T-helper 2 cell treated with Interferon-gamma antibody and Interleukin-4, amounts not matched to agents 100 ng/mL and 5 ng/mL, for 36 hours (primary cell): Measurements from ENCODE around the gene LRRC41. TPM values are rescaled to one million over a fixed set of nuclear protein-coding genes. Genes with fewer than 3 reads are reported as not detected.
"Not testable (repeated sequence)": the region's sequence is repeated elsewhere in the genome, so short reads cannot be mapped to it uniquely, and the experiment has no call there.

Experiments used
- intact Hi-C: fragments of 100-400 bp; cut with micrococcal nuclease; formaldehyde crosslinking; loops from one replicate; pipeline ENCODE4 v1.15.1; 2023
- total RNA-seq: library from RNA; stranded (reverse); gene quantifications from 2 replicates; pipeline ENCODE4 v1.2.3, GENCODE V29; 2022

LRRC41 gene
- total RNA-seq, 1 donor from 2014 or later = 46.2 TPM

DNA sequence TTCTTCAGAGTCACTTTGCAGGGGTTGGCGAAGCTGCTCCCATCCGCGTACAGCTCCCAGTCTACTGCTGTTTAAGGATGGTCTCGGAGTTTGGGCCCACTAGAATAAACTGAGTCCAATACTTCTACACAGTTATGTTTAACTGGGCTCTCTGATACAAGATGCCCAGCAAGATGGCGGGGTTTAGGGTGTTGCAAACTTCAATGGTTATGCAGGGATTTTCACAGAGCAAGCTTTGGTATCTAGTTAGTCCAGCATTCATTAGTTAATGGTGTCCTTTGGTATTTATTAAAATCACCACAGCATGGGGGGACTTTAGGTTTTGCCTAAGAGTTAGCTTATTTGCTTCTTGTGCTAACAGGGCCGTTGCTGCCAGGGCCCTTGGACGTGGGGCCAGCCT is 24.8 kb upstream of the LRRC41 start:
- intact Hi-C loops = not testable (repeated sequence)

DNA sequence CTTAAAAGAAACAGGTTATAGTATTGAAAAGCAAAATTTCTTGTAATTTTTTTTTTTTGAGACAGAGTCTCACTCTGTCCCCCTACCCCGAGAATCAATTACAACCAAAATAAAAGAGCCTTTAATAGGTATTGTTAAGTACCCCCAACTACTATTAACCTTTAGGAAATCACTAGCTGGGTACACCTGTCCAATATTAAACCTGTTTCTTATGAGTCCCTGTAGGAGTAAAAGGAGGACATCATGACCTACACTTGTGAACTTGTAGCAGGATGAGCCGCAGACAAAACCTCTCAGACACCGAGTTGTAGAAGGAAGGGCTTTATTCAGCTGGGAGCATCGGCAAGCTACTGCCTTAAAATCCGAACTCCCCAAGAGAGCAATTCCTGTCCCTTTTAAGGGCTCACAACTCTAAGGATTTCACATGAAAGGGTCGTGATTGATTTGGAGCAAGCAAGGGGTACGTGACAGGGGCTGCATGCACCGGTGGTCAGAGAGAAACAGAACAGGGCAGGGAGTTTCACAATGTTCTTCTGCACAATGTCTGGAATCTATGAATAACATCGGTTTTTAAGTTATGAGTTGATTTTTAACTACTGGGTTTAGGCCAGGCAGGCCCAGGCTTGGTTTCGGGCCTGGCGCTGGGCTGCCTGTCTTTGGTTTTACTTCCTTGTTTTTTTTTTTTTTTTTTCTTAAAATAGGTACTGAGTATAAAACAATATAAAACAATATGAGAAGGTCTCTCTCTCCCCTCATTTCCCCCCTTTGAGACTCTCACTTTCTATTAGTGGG is 22.1 kb upstream of the LRRC41 start:
- intact Hi-C loops = not testable (repeated sequence)

DNA sequence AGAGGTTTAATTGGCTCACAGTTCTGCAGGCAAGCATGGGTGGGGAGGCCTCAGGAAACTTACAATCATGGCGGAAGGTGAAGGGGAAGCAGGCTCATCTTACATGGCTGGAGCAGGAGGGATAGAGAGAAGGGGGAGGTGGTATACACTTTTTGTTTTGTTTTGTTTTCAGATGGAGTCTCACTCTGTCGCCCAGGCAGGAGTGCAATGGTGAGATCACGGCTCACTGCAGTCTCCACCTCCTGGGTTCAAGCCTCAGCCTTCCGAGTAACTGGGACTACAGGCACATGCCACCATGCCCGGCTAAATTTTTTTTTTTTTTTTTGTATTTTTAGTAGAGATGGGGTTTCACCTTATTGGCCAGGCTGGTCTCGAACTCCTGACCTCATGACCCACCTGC is 18.8 kb upstream of the LRRC41 start:
- intact Hi-C loops = not testable (repeated sequence)

DNA sequence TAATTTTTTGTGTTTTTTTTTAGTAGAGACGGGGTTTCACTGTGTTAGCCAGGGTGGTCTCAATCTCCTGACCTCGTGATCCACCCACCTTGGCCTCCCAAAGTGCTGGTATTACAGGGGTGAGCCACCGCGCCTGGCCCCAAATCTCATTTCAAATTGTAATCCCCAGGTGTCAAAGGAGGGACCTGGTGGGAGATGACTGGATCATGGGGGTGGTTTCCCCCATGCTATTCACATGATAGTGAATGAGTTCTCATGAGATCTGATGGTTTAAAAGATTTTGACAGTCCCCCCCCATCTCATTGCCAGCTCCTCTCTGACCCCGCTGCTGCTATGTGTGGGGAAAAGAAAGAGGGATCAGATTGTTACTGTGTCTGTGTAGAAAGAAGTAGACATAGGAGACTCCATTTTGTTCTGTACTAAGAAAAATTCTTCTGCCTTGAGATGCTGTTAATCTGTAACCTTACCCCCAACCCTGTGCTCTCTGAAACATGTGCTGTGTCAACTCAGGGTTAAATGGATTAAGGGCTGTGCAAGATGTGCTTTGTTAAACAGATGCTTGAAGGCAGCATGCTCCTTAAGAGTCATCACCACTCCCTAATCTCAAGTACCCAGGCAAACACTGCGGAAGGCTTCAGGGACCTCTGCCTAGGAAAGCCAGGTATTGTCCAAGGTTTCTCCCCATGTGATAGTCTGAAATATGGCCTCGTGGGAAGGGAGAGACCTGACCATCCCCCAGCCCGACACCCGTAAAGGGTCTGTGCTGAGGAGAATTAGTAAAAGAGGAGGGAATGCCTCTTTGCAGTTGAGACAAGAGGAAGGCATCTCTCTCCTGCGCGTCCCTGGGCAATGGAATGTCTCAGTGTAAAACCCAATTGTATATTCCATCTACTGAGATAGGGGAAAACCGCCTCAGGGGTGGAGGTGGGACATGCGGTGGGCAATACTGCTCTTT is 16.8 kb upstream of the LRRC41 start:
- intact Hi-C loops = not testable (repeated sequence)

DNA sequence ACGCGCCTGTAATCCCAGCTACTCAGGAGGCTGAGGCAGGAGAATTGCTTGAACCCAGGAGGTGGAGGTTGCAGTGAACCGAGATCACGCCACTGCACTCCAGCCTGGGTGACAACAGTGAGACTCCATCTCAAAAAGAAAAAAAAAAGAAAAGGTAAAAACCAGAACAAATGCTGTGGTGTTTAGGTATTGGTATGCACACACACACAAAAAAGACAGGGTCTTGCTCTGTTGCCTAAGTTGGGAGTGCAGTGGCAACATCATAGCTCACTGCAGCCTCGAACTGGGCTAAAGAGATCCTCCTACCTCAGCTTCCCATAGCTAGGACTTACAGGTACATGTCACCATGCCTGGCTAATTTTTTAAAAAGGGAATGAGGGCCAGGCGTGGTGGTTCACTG is 15.9 kb upstream of the LRRC41 start:
- intact Hi-C loops = not testable (repeated sequence)

DNA sequence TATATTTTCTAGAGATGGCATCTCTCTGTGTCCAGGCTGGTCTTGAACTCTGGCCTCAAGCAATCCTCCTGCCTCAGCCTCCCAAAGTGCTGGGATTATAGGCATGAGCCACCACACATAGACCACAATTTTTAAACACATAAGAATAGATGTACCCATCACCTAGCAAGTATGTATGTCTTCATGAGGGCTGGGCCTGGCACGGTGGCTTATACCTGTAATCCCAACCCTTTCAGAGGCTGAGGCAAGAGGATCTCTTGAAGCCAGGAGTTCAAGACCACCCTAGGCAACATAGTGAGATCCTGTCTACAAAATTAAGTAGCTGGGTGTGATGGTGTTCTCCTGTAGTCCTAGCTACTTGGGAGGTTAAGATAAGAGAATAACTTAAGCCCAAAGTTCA is 13.9 kb upstream of the LRRC41 start:
- intact Hi-C loops = no loop called here

DNA sequence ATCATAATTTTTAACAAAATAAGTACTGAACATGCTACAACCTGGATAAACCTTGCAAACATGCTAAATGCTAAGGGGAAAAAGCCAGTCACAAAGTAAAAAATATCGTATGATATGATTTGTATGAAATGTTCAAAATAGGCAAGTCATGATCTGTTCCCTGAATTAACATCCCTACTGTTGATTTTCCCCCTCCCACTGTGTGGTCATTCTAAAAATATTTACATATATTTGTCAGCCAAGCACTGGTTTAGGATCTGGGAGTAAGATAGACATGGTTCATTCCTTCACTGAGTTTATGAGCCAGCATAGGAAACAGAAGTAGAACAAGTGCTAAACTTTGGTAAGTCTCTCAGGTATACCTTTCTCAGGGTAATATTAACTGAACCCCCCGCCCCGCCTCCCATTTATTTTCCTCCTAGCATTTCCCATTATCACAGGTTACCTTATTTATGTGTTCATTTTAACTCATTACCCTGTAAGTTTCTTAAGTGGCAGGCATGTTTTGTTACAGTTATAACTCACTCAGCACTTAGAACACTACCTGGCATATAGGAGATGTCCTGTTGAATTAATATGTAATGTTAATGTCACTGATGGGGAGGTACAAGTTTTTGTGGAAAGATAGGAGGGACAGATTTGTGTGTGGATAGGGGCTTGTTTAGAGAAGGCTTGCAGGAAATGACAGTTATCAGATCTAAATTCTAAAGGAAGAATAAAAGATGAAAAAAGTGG is 12.4 kb upstream of the LRRC41 start:
- intact Hi-C loops = no loop called here

DNA sequence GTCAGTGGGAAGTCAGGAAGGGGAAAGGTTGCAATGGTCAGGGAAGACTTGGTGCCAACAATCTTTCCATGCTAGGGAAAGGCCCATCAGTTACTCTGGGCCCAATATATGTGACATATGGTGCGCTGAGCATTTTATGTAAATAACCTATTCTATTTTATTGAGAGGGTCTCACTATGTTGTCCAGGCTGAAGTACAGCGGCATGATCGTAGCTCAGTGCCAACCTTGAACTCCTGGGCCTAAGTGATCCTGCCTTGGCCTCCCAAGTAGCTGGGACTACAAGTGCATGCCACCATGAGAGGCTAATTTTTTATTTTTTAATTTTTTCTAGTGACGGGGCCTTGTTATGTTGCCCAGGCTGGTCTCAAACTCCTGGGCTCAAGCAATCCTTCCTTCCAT is 6.9 kb upstream of the LRRC41 start:
- intact Hi-C loops = no loop called here

DNA sequence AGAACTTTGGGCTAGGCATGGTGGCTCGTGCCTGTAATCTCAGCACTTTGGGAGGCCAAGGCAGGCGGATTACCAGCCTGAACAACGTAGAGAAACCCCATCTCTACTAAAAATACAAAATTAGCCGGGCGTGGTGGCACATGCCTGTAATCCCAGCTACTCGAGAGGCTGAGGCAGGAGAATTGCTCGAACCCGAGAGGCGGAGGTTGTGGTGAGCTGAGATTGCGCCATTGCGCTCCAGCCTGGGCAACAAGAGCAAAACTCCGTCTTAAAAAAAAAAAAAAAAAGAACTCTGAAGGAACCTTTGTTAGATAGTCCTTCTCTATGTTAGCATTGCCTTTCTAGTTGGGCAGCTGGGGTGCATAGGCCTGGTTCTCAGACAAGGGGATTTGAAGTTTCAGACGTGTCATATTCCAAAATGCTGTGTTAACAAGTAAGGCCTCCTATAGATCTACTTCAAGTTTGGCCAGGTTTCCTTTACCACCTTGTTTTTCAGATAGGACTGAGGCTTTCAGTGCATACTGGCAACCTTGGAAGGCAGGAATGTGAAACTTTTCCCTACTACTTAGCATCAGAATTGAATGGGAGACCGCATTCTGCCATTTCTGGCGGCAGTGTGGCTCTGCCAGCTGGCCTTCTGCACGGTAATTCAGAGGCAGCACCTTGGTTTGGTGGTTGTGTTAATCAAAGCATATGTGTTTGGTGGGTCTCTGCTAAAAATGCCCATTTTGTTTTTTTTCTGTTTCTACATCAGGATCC is 6.2 kb upstream of the LRRC41 start:
- intact Hi-C loops = loop anchor here (10.0 kb wide), 1 partner anchor 725 kb away; the partner anchor contains the start of gene NASP

DNA sequence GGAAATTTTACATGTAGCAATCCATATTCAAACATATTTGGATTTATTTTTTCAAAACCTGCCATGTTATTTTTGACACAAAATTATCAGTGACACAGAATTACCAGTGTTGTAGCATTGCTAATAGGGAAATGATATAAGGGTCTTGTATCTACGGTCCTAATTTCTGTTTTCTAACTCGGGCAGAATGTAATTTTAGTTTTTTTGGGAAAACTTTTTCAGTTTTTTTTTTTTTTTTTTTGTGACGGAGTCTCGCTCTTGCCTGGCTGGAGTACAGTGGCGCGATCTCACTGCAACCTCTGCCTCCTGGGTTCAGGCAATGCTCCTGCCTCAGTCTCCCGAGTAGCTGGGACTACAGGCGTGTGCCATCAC is 2.7 kb upstream of the LRRC41 start:
- intact Hi-C loops = loop anchor here (10.0 kb wide), 1 partner anchor 721 kb away; the partner anchor contains the start of gene NASP

DNA sequence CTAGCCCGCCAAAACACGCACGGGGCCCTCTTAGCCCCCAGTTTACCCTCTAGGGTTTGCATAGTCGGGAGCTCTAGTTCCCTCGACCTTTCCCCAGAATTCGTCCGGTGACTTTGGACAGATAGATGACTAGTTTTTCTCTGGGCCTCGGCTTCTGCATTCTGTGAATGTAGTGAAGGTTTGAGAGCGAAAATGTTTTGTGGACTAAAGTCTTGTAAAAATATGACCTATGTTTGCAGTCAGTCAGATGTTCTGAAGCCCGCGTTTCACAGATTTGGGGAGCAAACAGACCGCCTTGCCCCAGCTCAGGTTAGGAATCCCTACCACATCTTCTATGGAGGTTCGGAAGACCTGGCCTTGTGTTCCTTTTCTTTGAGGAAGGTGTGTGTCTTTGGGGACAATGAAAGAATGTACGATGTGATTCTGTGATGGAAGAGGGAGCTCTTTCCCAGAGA is 483 bp upstream of the LRRC41 start:
- intact Hi-C loops = loop anchor here (1.0 to 10.0 kb wide), 6 partner anchors 36 to 719 kb away; partner anchors contain the start of genes NASP, NSUN4, PIK3R3 and RAD54L

DNA sequence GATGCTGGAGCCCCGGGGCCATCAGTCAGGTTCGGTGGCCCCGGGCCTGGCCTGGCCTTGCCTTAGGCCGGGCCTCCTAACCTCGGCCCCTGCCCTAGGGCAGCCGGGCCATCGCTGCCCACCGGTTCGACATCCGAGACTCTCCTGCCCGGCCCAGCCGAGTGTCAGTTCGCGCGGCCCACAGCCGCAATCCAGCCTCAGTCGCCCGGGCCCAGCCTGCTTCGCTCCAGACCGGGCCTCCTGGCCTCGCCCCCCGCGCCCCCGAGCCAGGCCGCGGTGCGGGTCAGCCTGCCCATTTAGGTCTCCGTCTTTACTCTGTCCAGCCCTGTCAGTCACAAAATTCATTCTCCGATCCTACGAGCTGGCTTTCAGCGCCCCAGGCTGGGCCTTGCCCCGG is 777 bp downstream of the LRRC41 start:
- intact Hi-C loops = loop anchor here (1.0 to 10.0 kb wide), 6 partner anchors 38 to 718 kb away; partner anchors contain the start of genes NASP, NSUN4, PIK3R3 and RAD54L

DNA sequence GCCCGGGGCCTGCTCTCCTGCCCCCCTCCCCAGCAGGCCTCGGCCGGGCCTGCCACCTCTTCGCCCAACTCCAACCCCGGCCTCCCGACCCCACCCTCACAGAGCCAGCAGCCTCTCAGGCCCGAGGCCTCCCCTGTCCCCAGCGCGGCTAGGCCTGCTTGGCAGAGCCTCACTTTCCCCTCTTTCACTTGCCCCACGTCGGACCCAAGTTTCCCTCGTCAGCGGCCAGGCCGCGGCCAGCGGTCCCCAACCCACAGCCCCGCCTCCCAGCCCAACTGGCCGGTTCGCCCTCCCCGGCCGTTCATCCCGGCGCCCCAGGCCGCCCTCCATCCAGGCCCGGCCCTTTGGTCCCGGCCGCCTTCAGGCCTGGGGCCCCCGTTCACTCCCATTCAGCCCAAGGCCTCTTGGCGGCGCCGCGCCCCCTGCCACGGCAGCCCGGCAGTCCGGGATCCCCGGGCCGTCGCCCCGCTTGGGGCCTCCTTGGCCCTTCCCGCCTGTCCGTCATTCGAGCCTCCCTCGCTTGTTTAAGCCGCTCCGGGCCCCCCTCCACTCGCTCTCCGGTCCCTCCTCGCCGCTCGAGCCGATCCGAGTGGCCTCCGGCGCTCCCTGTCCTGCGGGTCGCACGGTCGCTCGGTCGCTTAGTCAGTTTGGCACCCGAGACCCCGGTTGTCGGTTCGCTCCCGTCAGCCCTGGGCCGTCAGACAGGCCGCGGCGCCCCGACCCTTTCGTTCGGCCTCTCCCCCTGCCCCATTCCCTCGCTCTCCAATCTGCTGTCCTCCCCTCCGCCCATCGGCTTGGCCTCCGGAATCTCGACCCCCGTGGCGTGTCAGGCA is 1.4 kb downstream of the LRRC41 start:
- intact Hi-C loops = loop anchor here (2.0 to 10.0 kb wide), 3 partner anchors 47 to 717 kb away; partner anchors contain the start of genes NASP and PIK3R3

DNA sequence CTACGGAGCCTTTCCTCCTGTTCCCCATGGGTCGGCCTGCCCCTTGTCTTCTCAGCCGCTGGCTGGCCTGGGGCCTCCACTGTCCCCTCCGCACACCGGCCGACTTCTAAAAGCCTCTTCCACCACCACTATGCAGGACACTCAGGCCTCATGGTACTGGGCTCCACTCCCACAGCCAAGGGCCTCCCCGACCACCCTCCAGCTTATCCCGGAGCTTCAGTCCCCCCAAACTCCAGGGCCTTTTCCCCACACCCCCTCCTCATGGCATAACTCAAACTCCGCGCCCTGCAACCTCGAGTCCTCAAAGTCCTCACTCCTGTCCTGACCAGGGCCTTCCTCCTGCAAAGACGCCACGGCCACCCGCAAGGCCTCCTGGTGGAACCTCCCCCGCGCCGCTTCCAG is 2.0 kb downstream of the LRRC41 start:
- intact Hi-C loops = loop anchor here (10.0 kb wide), 1 partner anchor 717 kb away; the partner anchor contains the start of gene NASP

DNA sequence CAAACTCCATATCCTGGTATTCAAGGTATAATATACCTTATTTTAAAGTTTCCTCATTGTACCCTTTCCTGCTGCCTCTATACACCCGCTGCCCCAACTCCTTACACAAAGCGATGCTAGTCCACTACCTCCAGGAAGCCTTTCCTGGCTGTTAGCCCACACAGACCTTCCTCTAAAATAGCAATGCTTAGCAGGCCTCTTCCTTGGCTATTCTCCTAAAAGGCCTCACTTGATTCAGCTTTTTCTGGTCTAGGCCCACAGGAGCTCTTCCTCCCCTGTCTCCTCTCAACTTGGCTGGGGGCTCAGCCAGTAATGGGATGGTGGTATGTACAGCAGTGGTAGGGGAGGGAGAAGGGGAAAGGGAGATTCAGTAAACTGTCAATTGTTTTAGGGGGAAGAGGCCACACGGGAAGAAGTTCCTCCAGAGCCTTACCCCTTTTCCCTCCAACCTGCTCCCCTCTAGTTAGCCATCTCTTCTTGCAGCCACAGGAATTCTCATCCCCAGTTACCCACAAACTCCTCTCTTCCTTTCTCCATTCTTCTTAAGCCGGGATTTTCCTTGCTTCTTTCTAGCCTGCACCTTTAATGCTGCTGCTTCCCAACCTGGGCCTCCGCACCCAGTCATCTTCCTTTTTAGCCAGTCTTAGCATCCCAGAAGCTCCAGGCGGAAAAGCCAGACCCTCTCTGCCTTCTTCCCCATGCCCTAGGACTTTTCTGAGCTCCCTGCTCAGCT is 2.6 kb downstream of the LRRC41 start:
- intact Hi-C loops = loop anchor here (10.0 kb wide), 1 partner anchor 716 kb away; the partner anchor contains the start of gene NASP

DNA sequence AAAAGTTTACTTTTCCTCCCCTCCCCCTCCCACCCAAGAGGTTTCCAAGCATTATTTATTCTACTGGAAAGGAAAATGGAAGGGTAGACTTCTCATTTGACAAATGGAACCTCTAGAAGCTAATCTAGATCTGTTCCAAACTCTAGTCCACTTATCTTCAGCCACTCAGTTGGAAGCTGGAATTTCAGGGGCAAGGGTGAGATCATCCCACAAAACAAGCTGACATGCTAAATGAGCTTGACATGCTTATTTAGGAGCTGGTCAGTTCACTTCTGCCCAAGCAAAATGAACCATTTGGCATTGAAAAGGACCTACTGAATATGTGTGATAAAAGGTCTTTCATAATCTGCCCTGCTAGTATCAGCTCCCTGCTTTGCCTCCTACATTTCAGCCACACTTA is 5.0 kb downstream of the LRRC41 start:
- intact Hi-C loops = no loop called here

DNA sequence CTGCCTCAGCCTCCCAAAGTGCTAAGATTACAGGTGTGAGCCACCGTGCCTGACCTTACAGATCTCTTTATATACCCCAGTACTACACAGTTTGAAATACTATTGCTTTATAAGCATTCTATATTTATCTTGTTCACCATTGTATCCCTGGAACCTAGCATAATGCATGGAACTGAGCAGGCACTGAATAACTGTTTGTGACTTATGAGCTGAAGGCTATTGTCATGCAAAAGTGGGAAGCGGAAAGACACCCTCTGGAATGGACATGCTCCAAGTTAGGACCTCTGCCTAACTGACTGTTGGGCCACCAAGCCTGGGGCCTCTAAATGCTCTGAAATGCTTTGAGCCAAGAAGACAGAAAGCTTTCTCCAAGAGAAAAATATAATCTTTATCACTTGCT is 8.1 kb downstream of the LRRC41 start:
- intact Hi-C loops = no loop called here

DNA sequence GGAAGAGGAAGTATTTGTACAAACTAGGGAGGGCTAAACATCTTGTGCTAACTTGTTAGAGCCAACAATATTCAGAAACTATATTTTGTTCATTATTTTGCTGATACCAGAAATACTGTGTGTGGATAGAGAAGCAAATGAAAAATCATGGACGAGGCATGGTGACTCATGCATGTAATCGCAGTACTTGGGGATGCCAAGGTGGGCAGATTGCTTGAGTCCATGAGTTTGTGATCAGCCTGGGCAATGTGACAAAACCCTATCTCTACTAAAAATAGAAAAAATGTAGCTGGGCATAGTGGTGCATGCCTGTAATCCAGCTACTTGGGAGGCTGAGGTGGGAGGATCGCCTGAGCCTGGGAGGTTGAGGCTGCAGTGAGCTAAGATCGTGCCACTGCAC is 13.4 kb downstream of the LRRC41 start:
- intact Hi-C loops = no loop called here

DNA sequence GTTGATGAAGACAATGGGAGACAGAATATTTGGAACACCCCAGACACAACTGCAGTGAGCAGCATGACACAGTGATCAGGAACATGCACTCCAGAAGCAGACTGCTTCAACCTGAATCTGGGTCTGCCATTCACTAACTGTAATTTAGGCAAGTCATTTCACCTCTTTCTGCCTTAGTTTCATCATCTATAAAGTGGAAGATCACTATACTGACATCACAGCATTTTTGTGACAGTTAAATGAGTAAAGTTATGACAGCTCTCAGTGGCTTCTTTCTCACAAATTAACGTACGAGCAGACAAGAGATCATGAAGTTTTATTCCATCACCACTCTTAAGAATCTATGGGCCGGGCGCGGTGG is 14.3 kb downstream of the LRRC41 start:
- intact Hi-C loops = no loop called here
